Peyer's patch (tissue), 4 donors: ENCODE results near the gene PLXNB2.

Experiments used
- POLR2A ChIP-seq, 2 donors: fragments of 450-650 bp; IDR thresholded peaks; one replicate each; pipeline ENCODE4 v1.5.1; 2017; ENCODE audit warnings: antibody characterized with exemption in 2 of 2, mild to moderate bottlenecking in 2 of 2, moderate library complexity in 2 of 2
- TF ChIP-seq, protein P1 (sequence below), 6 experiments: fragments of 450-650 bp in 4 of 6; fragments of 200-600 bp in 2 of 6; sonication (generic) in 1 of 6; IDR thresholded peaks; one replicate each; pipeline ENCODE4 v1.5.1; 2017 to 2019; ENCODE audit warnings: antibody characterized with exemption in 6 of 6, mild to moderate bottlenecking in 3 of 6, moderate library complexity in 1 of 6

DNA sequence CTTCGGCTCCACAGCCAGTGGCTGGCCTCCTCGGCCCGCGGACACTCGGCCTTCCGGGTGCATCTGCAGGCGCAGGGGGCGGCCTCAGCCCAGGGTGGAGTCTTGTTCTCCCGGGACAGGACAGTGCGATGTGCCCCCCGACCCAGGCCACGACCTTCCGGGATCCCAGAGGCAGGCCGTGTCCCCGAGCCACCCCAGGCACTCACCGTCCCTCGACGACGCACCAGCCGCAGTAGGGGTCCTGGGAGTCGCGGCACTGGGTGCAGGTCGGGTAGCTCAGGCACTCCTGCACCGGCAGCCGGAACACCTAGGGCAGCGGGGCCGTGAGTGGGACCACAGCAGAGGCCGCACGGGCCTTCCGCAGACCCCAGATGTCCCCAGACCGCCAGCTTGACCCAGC is 19.7 kb downstream of the PLXNB2 start:
- TF ChIP-seq, protein P1, sequence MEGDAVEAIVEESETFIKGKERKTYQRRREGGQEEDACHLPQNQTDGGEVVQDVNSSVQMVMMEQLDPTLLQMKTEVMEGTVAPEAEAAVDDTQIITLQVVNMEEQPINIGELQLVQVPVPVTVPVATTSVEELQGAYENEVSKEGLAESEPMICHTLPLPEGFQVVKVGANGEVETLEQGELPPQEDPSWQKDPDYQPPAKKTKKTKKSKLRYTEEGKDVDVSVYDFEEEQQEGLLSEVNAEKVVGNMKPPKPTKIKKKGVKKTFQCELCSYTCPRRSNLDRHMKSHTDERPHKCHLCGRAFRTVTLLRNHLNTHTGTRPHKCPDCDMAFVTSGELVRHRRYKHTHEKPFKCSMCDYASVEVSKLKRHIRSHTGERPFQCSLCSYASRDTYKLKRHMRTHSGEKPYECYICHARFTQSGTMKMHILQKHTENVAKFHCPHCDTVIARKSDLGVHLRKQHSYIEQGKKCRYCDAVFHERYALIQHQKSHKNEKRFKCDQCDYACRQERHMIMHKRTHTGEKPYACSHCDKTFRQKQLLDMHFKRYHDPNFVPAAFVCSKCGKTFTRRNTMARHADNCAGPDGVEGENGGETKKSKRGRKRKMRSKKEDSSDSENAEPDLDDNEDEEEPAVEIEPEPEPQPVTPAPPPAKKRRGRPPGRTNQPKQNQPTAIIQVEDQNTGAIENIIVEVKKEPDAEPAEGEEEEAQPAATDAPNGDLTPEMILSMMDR (IDR thresholded peaks at IDR 0.05): no peak
- TF ChIP-seq POLR2A (IDR thresholded peaks at IDR 0.05): no peak
